ENCODE measurements around the gene TNFSF9.

Gene TNFSF9

DNA sequence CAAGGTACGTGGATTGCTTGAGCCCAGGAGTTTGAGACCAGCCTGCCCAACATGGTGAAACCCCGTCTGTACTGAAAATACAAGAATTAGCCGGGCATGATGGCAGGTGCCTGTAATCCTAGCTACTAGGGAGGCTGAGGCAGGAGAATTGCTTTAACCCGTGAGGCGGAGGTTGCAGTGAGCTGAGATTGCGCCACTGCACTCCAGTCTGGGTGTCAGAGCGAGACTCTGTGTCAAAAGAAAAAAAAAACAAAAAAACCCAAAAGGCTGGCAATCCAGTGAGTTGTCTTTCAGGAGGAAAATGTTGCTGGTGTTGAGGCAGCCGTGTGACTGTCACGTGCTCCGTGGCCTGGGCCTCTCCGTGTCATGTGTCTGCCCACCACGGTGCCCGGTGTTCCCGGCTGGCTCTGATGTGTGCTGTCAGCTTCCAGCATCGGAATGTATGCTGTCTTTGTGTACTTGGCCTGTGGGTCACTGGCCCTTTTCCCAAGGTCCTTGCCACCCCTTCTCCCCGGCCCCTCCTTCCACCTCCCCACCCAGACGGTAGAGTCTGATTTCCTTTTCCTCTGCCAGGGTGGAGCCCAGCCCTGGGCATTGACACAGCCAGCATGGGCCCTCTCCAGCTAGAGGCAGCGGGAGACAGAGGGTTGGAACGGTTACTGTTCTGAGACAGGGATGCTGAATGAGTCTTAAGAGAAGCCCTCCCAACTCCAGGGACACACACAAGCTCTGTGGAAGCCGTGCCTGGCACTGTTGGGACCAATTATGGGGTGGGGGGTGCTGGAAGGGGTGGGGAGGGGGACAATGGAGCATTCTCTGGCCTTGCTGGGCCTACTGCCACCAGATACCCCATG, 21.5 kb upstream of the TNFSF9 start:
- no peak for DNase-seq

GRCh38 chr19:6510618-6511017, 20.2 kb upstream of the TNFSF9 start:
- no peak for DNase-seq

DNA sequence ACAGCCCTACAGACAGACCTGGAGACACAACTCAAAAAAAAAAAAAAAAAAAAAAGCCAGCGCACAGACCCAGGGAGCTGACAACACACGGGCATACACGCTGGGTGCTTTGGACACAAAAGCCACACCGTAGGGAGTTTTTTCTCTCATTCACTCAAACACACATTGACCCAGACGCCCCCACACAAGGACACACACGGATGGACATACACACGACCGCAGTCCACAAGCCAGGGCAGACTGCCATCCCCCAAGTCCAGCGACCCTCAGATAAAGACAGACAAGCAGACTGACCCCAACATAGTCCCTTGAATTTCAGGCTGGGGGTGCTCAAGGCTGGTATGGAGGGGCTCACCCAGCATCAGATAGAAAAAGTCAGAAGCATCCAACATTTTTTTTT, 16.7 kb upstream of the TNFSF9 start:
- no peak for DNase-seq

DNA sequence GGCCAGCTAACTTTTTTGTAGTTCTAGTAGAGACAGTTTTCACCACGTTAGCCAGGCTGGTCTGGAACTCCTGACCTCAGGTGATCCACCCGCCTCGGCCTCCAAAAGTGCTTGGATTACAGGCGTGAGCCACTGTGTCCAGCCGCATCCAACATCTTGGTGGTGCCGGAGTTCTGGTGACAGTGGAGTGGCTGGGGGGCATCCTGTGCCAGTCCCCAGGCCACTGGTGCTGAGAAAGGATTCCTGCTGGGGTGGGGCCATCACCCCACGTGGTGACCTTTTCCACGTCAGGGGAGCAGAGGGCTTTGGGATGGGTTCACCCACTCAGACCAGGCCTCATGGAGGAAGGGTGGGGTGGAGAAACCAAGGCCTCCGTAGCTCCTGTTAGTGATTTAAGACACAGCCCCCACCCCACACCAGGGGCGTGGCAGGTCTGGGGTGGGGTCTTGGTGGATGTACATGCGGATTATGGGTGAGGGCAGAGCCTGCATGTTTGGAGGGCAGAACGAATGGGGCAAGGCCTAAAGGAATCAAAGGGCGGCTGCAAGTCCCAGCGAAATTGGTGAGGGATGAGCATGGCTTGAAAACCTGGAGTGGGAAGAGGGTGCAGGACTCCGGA, 15.8 kb upstream of the TNFSF9 start:
- DNase-seq = no peak

DNA sequence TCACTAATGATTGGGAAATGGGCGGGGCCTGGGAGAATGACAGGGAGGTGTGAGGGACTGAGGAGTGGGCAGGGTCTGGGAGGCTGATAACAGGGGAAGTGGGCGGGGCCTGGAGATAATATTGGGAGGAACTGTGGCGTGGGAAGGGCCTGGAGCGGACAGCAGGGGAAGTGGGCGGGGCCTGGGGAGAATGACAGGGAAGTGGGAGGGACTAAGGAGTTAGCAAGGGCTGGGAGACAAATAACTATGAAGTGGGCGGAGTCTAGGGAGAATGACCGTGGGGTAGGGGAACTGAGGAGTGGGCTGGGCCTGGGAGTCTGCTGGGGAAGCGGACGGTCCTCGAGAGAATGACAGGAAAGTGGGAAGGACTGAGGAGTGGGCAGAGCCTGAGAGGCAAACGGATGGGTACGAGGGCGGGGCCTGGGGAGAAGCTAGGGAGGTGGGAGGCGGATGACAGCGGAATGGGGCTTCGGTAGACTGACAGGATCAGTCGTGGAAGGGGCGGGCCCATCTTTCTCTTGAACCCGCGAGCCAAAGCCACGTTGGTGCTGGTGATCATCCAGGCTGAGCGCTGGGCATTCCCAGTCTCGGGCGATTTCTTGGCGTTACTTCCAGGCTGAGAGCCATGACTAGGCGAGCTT, 14.7 kb upstream of the TNFSF9 start:
- no peak for DNase-seq

GRCh38 chr19:6516659-6517291, 14.1 kb upstream of the TNFSF9 start:
- peak; percentile 41 for DNase-seq

- DNase-seq = no peak
Observed at GRCh38 chr19:6518145-6518911, 12.5 kb upstream of the TNFSF9 start.

DNA sequence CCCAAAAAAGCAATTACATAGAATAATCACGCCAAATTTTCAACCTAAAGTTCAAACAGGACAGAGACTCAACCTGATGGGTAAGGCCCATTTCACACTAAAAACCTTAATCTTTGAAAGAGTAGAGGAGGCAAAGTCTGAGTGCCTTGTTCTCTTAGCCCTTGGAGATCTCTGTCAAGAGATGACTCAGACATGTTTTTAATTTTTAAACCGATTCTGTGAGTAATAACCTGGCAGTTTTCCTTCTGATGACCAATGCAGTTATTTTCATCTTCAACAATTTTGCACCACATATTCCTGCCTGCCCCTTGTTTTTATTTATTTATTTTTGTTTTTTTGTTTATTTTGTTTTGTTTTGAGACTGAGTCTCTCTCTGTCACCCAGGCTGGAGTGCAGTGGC, 11.5 kb upstream of the TNFSF9 start:
- no peak for DNase-seq

GRCh38 chr19:6521718-6522646, 8.8 kb upstream of the TNFSF9 start:
- DNase-seq = no peak

DNA sequence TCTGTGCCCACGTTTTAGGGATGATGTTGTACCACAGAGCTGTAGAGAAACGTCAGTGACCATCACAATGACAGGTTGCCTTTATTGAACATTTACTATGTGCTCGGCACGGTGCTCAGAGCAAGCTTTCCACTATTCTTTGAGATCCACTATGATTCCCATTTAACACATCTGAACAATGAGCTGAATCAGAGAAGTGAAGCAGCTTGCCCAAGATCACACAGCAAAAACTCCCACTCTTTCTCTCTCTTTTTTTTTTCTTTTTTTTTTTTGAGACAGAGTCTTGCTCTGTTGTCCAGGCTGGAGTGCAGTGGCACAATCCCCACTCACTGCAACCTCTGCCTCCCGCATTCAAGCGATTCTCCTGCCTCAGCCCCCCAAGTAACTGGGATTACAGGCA, 8.1 kb upstream of the TNFSF9 start:
- DNase-seq = no peak

DNA sequence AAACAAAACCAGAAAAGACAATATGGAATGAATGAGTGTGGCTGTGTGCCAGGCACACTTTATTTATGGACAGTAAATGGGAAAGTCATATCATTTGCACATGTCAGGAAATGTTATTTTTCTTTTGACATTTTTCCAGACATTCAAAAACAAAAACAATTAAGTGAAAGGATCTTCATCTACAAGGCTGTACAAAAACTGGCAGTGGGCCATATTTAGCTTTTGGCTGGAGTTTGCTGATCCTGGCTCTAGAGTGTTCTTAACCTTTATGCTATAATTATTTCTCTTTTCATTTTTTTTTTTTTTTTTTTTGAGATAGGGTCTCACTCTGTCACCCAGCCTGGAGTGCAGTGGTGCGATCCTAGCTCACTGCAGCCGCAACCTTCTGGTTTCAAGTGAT, 6.5 kb upstream of the TNFSF9 start:
- no peak for DNase-seq

GRCh38 chr19:6527893-6528543, 2.8 kb upstream of the TNFSF9 start:
- no peak for DNase-seq

DNA sequence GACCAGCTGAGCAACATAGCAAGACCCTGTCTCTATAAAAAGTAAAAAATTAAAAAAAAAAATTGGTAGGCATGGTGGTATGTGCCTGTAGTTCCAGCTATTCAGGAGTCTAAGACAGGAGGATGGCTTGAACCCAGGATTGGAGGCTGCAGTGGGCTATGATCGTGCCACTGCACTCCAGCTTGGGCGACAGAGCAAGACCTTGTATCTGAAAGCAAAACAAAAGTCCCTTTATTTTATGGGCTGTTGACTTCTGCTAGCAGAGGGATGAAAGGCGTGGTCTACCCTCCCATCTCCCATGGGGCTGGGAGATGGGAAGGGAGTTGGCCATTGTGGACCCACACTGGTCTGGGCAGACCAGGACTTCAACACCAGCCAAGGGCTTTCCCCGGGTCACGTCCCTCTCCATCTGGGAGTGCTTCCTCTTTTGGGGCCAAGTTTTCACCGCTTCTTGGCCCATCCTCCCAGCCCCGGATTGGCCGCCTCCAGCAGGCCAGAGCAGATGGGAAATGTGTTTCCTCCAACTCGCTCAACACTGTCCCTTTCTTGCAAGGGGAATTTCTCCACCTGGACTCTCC, 2.2 kb upstream of the TNFSF9 start:
- no peak for DNase-seq

GRCh38 chr19:6529351-6529750, 1.5 kb upstream of the TNFSF9 start:
- no peak for DNase-seq

DNA sequence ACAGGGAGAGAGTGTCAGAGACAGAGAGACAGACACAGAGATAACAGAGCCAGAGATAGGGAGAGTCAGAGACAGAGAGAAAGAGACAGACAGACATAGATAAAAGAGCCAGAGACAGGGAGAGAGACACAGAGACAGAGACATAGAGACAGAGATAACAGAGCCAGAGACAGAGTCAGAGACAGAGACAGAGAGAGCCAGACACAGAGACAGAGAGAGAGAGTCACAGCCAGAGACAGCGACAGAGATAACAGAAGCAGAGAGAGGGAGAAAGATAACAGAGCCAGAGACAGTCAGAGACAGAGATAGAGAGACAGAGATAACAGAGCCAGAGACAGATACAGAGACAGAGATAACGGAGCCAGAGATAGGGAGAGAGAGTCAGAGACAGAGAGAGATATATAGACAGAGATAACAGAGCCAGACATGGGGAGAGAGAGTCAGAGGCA, 865 bp upstream of the TNFSF9 start:
- DNase-seq = no peak

- DNase-seq = no peak
Observed at GRCh38 chr19:6531163-6531955, 533 bp downstream of the TNFSF9 start.

GRCh38 chr19:6531956-6532243, 1.1 kb downstream of the TNFSF9 start:
- no peak for DNase-seq

- no peak for DNase-seq
Observed at GRCh38 chr19:6532244-6532999, 1.6 kb downstream of the TNFSF9 start.

GRCh38 chr19:6533000-6533328, 2.1 kb downstream of the TNFSF9 start:
- DNase-seq = no peak

All from NCI-H510A treated with DMSO at 0.1 percent for 48 hours (cell line).